ENCODE results near the gene JUN.
A peak's percentile ranks its signal among the peaks of the same experiment; 100 is the strongest.

The JUN gene

GRCh38 chr1:58782178-58783089 is 1.4 kb downstream of the JUN start:
- DNase-seq, result no peak

- DNase-seq, result no peak
Observed at GRCh38 chr1:58781541-58782177, 2.2 kb downstream of the JUN start.

GRCh38 chr1:58780836-58781452 is 2.9 kb downstream of the JUN start:
- peak; percentile 14 for DNase-seq

GRCh38 chr1:58780411-58780810 is 3.4 kb downstream of the JUN start:
- no peak for DNase-seq

- DNase-seq, result peak; percentile 77
Observed at GRCh38 chr1:58779801-58780382, 4.0 kb downstream of the JUN start.

- DNase-seq, result no peak
Observed at GRCh38 chr1:58779059-58779754, 4.6 kb downstream of the JUN start.

GRCh38 chr1:58778385-58779000 is 5.4 kb downstream of the JUN start:
- no peak for DNase-seq

GRCh38 chr1:58774027-58774426 is 9.8 kb downstream of the JUN start:
- DNase-seq, result no peak

- no peak for DNase-seq
Observed at GRCh38 chr1:58773406-58773840, 10.4 kb downstream of the JUN start.

- DNase-seq, result no peak
Observed at GRCh38 chr1:58769809-58770320, 14.0 kb downstream of the JUN start.

GRCh38 chr1:58768971-58769808 is 14.7 kb downstream of the JUN start:
- no peak for DNase-seq

- no peak for DNase-seq
Observed at GRCh38 chr1:58768191-58768731, 15.6 kb downstream of the JUN start.

GRCh38 chr1:58767143-58767542 is 16.7 kb downstream of the JUN start:
- DNase-seq, result no peak

- no peak for DNase-seq
Observed at GRCh38 chr1:58765441-58765840, 18.4 kb downstream of the JUN start.

GRCh38 chr1:58765006-58765405 is 18.8 kb downstream of the JUN start:
- no peak for DNase-seq

- no peak for DNase-seq
Observed at GRCh38 chr1:58764294-58764978, 19.4 kb downstream of the JUN start.

- DNase-seq, result no peak
Observed at GRCh38 chr1:58763214-58763613, 20.6 kb downstream of the JUN start.

GRCh38 chr1:58762806-58763205 is 21.0 kb downstream of the JUN start:
- DNase-seq, result no peak

GRCh38 chr1:58755468-58755872 is 28.4 kb downstream of the JUN start:
- no peak for DNase-seq

Measured in NCI-H1417 treated with DMSO at 0.1 percent for 48 hours (cell line).